Gastroesophageal sphincter (tissue), 4 donors: ENCODE measurements around the gene LASP1NB. TPM values are rescaled to one million over a fixed set of nuclear protein-coding genes. Genes with fewer than 3 reads are reported as not detected.
"Not testable (repeated sequence)": the region's sequence is repeated elsewhere in the genome, so short reads cannot be mapped to it uniquely, and the experiment has no call there.

Experiments used
- ATAC-seq: fragments of 150-250 bp; one replicate; pipeline ENCODE4 v1.9.1; 2016; ENCODE audit warnings: mild to moderate bottlenecking, moderate library complexity
- H3K27ac ChIP-seq, 4 donors: fragments of 200-600 bp; sonication (generic) in 3 of 4; 1 replicate in 3 of 4; 2 replicates in 1 of 4; pipeline ENCODE4 v1.5.1; 2016 to 2019
- H3K27me3 ChIP-seq: fragments of 200-600 bp; sonication (generic); one replicate; pipeline ENCODE4 v1.5.1; 2019
- H3K36me3 ChIP-seq, 2 donors: fragments of 200-600 bp; sonication (generic); one replicate each; pipeline ENCODE4 v1.5.1; 2019; ENCODE audit warnings: control low read depth in 1 of 2
- H3K4me1 ChIP-seq, 3 donors: fragments of 200-600 bp; sonication (generic); 1 replicate in 2 of 3; 2 replicates in 1 of 3; pipeline ENCODE4 v1.5.1; 2016 to 2019; ENCODE audit warnings: control low read depth in 2 of 3
- H3K4me3 ChIP-seq, 2 donors: fragments of 200-600 bp; sonication (generic); one replicate each; pipeline ENCODE4 v1.5.1; 2019; ENCODE audit warnings: mild to moderate bottlenecking in 1 of 2, moderate library complexity in 1 of 2
- H3K9me3 ChIP-seq, 3 donors: fragments of 200-600 bp; sonication (generic); one replicate each; pipeline ENCODE4 v1.5.1; 2017 to 2019; ENCODE audit warnings: control low read depth in 2 of 3
- EP300 ChIP-seq: sonication (generic); formaldehyde crosslinking; IDR thresholded peaks from one replicate; pipeline ENCODE4 v1.6.1; 2017; ENCODE audit warnings: antibody characterized with exemption, mild to moderate bottlenecking
- POLR2A ChIP-seq, 2 donors: fragments of 450-650 bp; IDR thresholded peaks; one replicate each; pipeline ENCODE4 v1.6.1; 2017; ENCODE audit warnings: antibody characterized with exemption in 2 of 2, mild to moderate bottlenecking in 2 of 2, moderate library complexity in 1 of 2
- POLR2AphosphoS5 ChIP-seq: sonication (generic); formaldehyde crosslinking; IDR thresholded peaks from one replicate; pipeline ENCODE4 v1.6.1; 2017; ENCODE audit warnings: antibody characterized with exemption
- WGBS, 2 donors: methylation state at CpG; one replicate each; pipeline ENCODE4 v1.1.5; 2018; ENCODE audit warnings: low coverage in 1 of 2; 5-methylcytosine and 5-hydroxymethylcytosine counted together
- small RNA-seq, 4 donors: library from RNA; depleted of rRNA; stranded (forward); fragments of <200 nt; gene quantifications; one replicate each; pipeline ENCODE3, GENCODE V24; 2016
- total RNA-seq, 4 donors: library from RNA; depleted of rRNA; stranded (reverse); fragments of >200 nt; gene quantifications; one replicate each; pipeline ENCODE4 v1.1.0, GENCODE V29; 2016
- TF ChIP-seq, protein P1 (sequence below), 4 experiments: fragments of 200-600 bp in 2 of 4; fragments of 450-650 bp in 2 of 4; sonication (generic) in 1 of 4; IDR thresholded peaks; one replicate each; pipeline ENCODE4 v1.5.1; 2017 to 2019; ENCODE audit warnings: antibody characterized with exemption in 4 of 4, mild to moderate bottlenecking in 2 of 4, moderate library complexity in 2 of 4

Gene LASP1NB

DNA sequence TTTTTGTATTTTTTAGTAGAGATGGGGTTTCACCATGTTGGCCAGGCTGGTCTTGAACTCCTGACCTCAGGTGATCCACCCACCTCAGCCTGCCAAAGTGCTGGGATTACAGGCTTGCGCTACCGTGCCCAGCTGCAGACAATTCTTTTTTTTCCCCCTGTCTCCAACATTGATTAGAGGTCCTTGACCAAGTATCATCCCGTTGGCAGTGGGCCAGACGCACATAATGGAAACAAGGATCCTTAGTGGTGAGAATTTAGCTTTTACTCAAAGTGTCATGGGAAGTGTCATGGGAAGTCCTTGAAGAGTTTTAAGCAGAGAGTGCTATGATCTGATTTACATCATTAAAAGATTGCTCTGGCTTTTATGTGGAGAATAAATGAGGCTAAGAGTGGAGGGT is 43.9 kb downstream of the LASP1NB start:
- peaks cover 0 to 11% (median 0%) of the 10 kb centered on the region in 3 donors for H3K4me1 ChIP-seq
- H3K27me3 ChIP-seq = no peaks in the 10 kb centered on the region
- no peaks in the 10 kb centered on the region for H3K9me3 ChIP-seq
- no peak overlapping the region for H3K27ac ChIP-seq
- TF ChIP-seq, protein P1, sequence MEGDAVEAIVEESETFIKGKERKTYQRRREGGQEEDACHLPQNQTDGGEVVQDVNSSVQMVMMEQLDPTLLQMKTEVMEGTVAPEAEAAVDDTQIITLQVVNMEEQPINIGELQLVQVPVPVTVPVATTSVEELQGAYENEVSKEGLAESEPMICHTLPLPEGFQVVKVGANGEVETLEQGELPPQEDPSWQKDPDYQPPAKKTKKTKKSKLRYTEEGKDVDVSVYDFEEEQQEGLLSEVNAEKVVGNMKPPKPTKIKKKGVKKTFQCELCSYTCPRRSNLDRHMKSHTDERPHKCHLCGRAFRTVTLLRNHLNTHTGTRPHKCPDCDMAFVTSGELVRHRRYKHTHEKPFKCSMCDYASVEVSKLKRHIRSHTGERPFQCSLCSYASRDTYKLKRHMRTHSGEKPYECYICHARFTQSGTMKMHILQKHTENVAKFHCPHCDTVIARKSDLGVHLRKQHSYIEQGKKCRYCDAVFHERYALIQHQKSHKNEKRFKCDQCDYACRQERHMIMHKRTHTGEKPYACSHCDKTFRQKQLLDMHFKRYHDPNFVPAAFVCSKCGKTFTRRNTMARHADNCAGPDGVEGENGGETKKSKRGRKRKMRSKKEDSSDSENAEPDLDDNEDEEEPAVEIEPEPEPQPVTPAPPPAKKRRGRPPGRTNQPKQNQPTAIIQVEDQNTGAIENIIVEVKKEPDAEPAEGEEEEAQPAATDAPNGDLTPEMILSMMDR (IDR thresholded peaks at IDR 0.05) = no peak
- TF ChIP-seq POLR2A (IDR thresholded peaks at IDR 0.05) = no peak
- no peak for TF ChIP-seq POLR2AphosphoS5
- H3K4me3 ChIP-seq = no peak overlapping the region
- no peaks in the 10 kb centered on the region for H3K36me3 ChIP-seq
- ATAC-seq = no peak
- WGBS, 2 donors = 39% methylated on average over 4 of the region's 4 CpGs; no CpG with 5 or more reads in 1 of the 2 donors

DNA sequence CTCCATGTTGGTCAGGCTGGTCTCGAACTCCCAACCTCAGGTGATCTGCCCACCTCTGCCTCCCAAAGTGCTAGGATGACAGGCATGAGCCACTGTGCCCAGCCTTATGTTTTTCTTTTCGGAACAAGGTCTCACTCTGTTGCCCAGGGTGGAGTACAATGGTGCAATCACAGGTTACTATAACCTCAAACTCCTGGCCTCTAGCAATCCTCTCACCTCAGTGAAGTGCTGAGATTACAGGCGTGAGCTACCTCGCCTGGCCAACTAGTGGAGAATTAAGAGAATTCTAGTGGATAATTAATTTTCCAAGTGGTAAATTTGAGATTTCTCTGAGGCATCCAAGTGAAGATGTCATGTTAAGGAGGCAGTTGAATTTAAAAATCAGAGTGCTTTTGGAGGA is 44.7 kb downstream of the LASP1NB start:
- Histone ChIP-seq H3K9me3 (no peaks in the 10 kb centered on the region), H3K27ac (no peak overlapping the region), H3K4me1 (peaks cover 0 to 11% (median 0%) of the 10 kb centered on the region in 3 donors), H3K27me3 (no peaks in the 10 kb centered on the region), H3K36me3 (no peaks in the 10 kb centered on the region), H3K4me3 (no peak overlapping the region)
- ATAC-seq = no peak
- no peak for TF ChIP-seq POLR2AphosphoS5
- TF ChIP-seq EP300 = no peak
- TF ChIP-seq POLR2A (IDR thresholded peaks at IDR 0.05) = no peak
- TF ChIP-seq, protein P1 (IDR thresholded peaks at IDR 0.05) = no peak
- WGBS, 2 donors = 74 to 86% methylated on average over 1 to 3 of the region's 4 CpGs

DNA sequence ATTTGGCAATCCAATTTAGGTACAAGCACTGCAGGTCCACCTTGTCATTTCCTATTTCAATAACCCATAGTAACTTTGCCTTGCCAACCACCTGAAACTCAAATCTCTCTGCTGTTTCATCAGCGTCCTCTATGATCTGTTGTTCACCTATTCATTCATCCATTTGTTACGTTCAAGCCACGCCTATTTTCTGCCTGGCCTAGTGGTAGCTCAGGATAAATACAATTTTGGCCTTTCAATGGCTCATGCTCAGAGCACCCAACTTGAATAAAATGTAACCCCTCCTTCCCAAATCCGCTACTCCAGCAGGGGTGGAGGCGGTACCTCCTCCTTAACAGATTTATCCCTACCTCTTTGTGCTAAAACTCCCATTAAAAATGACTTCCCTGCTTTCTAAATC is 45.4 kb downstream of the LASP1NB start:
- no peaks in the 10 kb centered on the region for H3K27me3 ChIP-seq
- no peak for ATAC-seq
- H3K4me3 ChIP-seq = no peak overlapping the region
- H3K27ac ChIP-seq = no peak overlapping the region
- 77 to 80% methylated on average over 4 to 5 of the region's 5 CpGs for WGBS, 2 donors
- peaks cover 0 to 11% (median 0%) of the 10 kb centered on the region in 3 donors for H3K4me1 ChIP-seq
- no peak for TF ChIP-seq POLR2AphosphoS5
- TF ChIP-seq POLR2A (IDR thresholded peaks at IDR 0.05) = no peak
- TF ChIP-seq, protein P1 (IDR thresholded peaks at IDR 0.05) = no peak
- H3K36me3 ChIP-seq = no peaks in the 10 kb centered on the region
- H3K9me3 ChIP-seq = no peaks in the 10 kb centered on the region

DNA sequence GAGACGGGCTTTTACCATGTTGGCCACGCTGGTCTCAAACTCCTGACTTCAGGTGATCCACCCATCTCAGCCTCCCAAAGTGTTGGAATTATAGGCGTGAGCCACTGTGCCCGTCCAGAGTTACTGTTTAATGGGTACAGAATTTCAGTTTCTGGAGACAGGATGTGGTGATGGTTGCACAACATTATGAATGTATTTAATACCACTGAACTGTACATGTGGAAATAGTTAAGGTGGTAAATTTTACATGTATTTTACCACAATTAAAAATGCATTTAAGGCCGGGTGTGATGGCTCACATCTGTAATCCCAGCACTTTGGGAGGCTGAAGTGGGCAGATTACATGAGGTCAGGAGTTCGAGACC is 50.8 kb downstream of the LASP1NB start:
- H3K36me3 ChIP-seq, ATAC-seq, H3K9me3 ChIP-seq, H3K27me3 ChIP-seq, H3K4me1 ChIP-seq, H3K4me3 ChIP-seq, H3K27ac ChIP-seq: not testable (repeated sequence)
- 53 to 64% methylated on average over 3 to 6 of the region's 6 CpGs for WGBS, 2 donors

DNA sequence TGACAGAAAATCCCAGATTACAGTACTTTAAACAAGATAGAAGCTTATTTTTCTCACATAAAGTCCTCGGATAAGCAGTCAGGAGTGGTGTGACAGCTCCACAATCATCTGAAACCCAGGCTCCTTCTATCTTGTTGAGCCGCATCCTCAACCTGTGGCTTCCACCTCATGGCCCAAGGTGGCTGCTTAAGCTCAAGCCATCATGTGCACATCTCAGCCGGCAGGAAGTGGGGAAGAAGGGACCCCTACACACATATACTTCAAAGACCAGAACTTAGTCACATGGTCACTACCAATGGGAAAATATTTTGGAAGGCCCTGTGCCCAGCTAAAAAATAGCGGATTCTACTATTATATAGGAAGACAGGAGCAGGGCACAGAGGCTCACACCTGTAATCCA is 52.8 kb downstream of the LASP1NB start:
- Histone ChIP-seq H3K27ac (no peak overlapping the region), H3K4me1 (peaks cover 0 to 16% (median 0%) of the 10 kb centered on the region in 3 donors), H3K4me3 (no peak overlapping the region), H3K27me3 (no peaks in the 10 kb centered on the region), H3K36me3 (no peaks in the 10 kb centered on the region), H3K9me3 (no peaks in the 10 kb centered on the region)
- ATAC-seq = no peak
- TF ChIP-seq POLR2A (IDR thresholded peaks at IDR 0.05) = no peak
- TF ChIP-seq EP300 = no peak
- no peak for TF ChIP-seq POLR2AphosphoS5
- TF ChIP-seq, protein P1 (IDR thresholded peaks at IDR 0.05) = no peak
- 100% methylated on average over 1 to 4 of the region's 4 CpGs for WGBS, 2 donors

Small RNA genes within 50 kb of the gene (small RNA-seq; reads per million reads assigned to genes)
- 0 reads per million in 4 donors for gene MIR6779

Other genes with a start within 250 kb of the LASP1NB start
- 100 to 1,000 TPM in 1 of 4 donors, 10 to 100 TPM in 3; 55.6 to 101 (median 77.9) TPM for gene MLLT6, start 220.3 kb upstream of the LASP1NB start, total RNA-seq
- 10 to 100 TPM in 2 of 4 donors, 1 to 10 TPM in 2; 8.5 to 14.9 (median 11.1) TPM for gene CISD3, start 195.3 kb upstream of the LASP1NB start, total RNA-seq
- 10 to 100 TPM in 1 of 4 donors, 1 to 10 TPM in 3; 6.4 to 13.0 (median 9.7) TPM for gene PCGF2, start 177.3 kb upstream of the LASP1NB start, total RNA-seq
- 100 to 1,000 TPM; 107 to 123 (median 117) TPM for gene PSMB3, start 172.9 kb upstream of the LASP1NB start, total RNA-seq
- 10 to 100 TPM; 43.9 to 80.3 (median 62.1) TPM for gene PIP4K2B, start 126.1 kb upstream of the LASP1NB start, total RNA-seq
- gene CWC25, start 100.3 kb upstream of the LASP1NB start, total RNA-seq = 10 to 100 TPM; 13.6 to 35.0 (median 23.3) TPM
- gene RPL23, start 71.9 kb upstream of the LASP1NB start, total RNA-seq = 1,000 to 10,000 TPM in 3 of 4 donors, 100 to 1,000 TPM in 1; 755 to 2,040 (median 1,511) TPM
- gene LASP1, start 55.6 kb upstream of the LASP1NB start, total RNA-seq = 10 to 100 TPM; 33.5 to 88.9 (median 73.6) TPM
- gene FBXO47, start 41.8 kb downstream of the LASP1NB start, total RNA-seq = under 1 TPM in 1 of 4 donors, not detected in 3; 0.25 TPM
- gene PLXDC1, start 226.0 kb downstream of the LASP1NB start, total RNA-seq = 10 to 100 TPM in 3 of 4 donors, 1 to 10 TPM in 1; 5.5 to 21.6 (median 17.4) TPM
- not detected for gene ARL5C, start 240.5 kb downstream of the LASP1NB start, total RNA-seq